HEK293 (cell line): ENCODE results near the gene RACGAP1.
A peak's percentile ranks its signal among the peaks of the same experiment; 100 is the strongest.

Source experiments
- CTCF ChIA-PET: fragments of 350-600 bp; formaldehyde crosslinking; extraction: SDS; loops from one replicate; lab custom pipeline; 2021; ENCODE audit warnings: antibody characterized with exemption; lab: Yijun Ruan, JAX
- POLR2A ChIA-PET: fragments of 300-600 bp; formaldehyde crosslinking; extraction: SDS; loops from one replicate; lab custom pipeline; 2020; ENCODE audit warnings: antibody characterized with exemption, inconsistent platforms; lab: Yijun Ruan, JAX
- H3K27ac ChIP-seq: fragments of 200-500 bp; sonication (Bioruptor generic); 2 replicates; pipeline ENCODE4 v1.5.1; 2014; ENCODE audit warnings: low read depth, low read length, control low read depth, inconsistent platforms; ENCODE audit errors: extremely low read depth
- H3K36me3 ChIP-seq, 2 experiments: fragments of 200-500 bp in 1 of 2; sonication (Bioruptor generic) in 1 of 2; 1 replicate in 1 of 2; 2 replicates in 1 of 2; pipeline ENCODE4 v1.5.1; 2014 to 2017; ENCODE audit warnings: inconsistent platforms in 2 of 2, low read length in 2 of 2; ENCODE audit not compliant: control insufficient read depth in 2 of 2, insufficient read depth in 1 of 2
- H3K4me1 ChIP-seq: fragments of 200-500 bp; sonication (Bioruptor generic); 2 replicates; pipeline ENCODE4 v1.5.1; 2014; ENCODE audit warnings: mild to moderate bottlenecking, low read length, inconsistent platforms; ENCODE audit not compliant: control insufficient read depth, insufficient read depth
- H3K4me3 ChIP-seq: 2 replicates; pipeline ENCODE4 v1.5.1; 2011; ENCODE audit warnings: low read depth, mild to moderate bottlenecking, control low read depth, low read length, moderate library complexity
- H3K9me3 ChIP-seq: fragments of 200-500 bp; sonication (Bioruptor generic); 2 replicates; pipeline ENCODE4 v1.5.1; 2014; ENCODE audit warnings: low read depth, low read length, inconsistent platforms; ENCODE audit not compliant: control insufficient read depth, insufficient read depth
- HOXC10 ChIP-seq: sonication (generic); formaldehyde crosslinking; IDR thresholded peaks from 2 replicates; pipeline ENCODE4 v1.8.1; 2023; ENCODE audit warnings: mild to moderate bottlenecking, missing genetic modification reagents
- IKZF3 ChIP-seq: fragments of 450-650 bp; IDR thresholded peaks from 2 replicates; pipeline ENCODE4 v1.5.0; 2018; ENCODE audit warnings: missing biosample characterization, mild to moderate bottlenecking, missing genetic modification characterization, moderate library complexity
- KLF16 ChIP-seq: fragments of 450-650 bp; formaldehyde crosslinking; IDR thresholded peaks from 2 replicates; pipeline ENCODE4 v1.5.1; 2017; ENCODE audit warnings: missing biosample characterization, missing genetic modification characterization
- SP7 ChIP-seq: fragments of 450-650 bp; formaldehyde crosslinking; IDR thresholded peaks from 2 replicates; pipeline ENCODE4 v1.5.1; 2016; ENCODE audit warnings: missing biosample characterization, missing genetic modification characterization
- TCF7L2 ChIP-seq: IDR thresholded peaks from 2 replicates; pipeline ENCODE4 v1.6.1; 2011; ENCODE audit warnings: low read depth, mild to moderate bottlenecking, inconsistent platforms, low read length, moderate library complexity, borderline replicate concordance
- ZEB2 ChIP-seq: fragments of 450-650 bp; formaldehyde crosslinking; IDR thresholded peaks from 2 replicates; pipeline ENCODE4 v1.5.1; 2016; ENCODE audit warnings: missing biosample characterization, missing genetic modification characterization
- ZNF155 ChIP-seq: fragments of 450-650 bp; formaldehyde crosslinking; IDR thresholded peaks from 2 replicates; pipeline ENCODE4 v1.5.1; 2016; ENCODE audit warnings: missing biosample characterization, missing genetic modification characterization
- ZNF350 ChIP-seq: fragments of 450-650 bp; formaldehyde crosslinking; IDR thresholded peaks from 2 replicates; pipeline ENCODE4 v1.5.0; 2017; ENCODE audit warnings: missing biosample characterization, mild to moderate bottlenecking, missing genetic modification characterization
- ZNF473 ChIP-seq: fragments of 450-650 bp; formaldehyde crosslinking; IDR thresholded peaks from 2 replicates; pipeline ENCODE4 v1.5.1; 2017; ENCODE audit warnings: missing biosample characterization, missing genetic modification characterization
- ZNF558 ChIP-seq: fragments of 450-650 bp; formaldehyde crosslinking; IDR thresholded peaks from 2 replicates; pipeline ENCODE4 v1.5.1; 2016; ENCODE audit warnings: missing biosample characterization, missing genetic modification characterization
- ZNF610 ChIP-seq: fragments of 450-650 bp; formaldehyde crosslinking; IDR thresholded peaks from 2 replicates; pipeline ENCODE4 v1.5.1; 2016; ENCODE audit warnings: missing biosample characterization, missing genetic modification characterization, borderline replicate concordance
- ZNF654 ChIP-seq: fragments of 450-650 bp; formaldehyde crosslinking; IDR thresholded peaks from 2 replicates; pipeline ENCODE4 v1.5.1; 2016; ENCODE audit warnings: low read depth, missing biosample characterization, missing genetic modification characterization
- ZNF677 ChIP-seq: fragments of 450-650 bp; IDR thresholded peaks from 2 replicates; pipeline ENCODE4 v1.5.0; 2018; ENCODE audit warnings: missing biosample characterization, mild to moderate bottlenecking, missing genetic modification characterization, moderate library complexity
- TF ChIP-seq, protein P1 (sequence below): fragments of 450-650 bp; formaldehyde crosslinking; IDR thresholded peaks from 2 replicates; pipeline ENCODE4 v1.5.1; 2016; ENCODE audit warnings: missing biosample characterization, missing genetic modification characterization
- TF ChIP-seq, protein P2 (sequence below): fragments of 450-650 bp; formaldehyde crosslinking; IDR thresholded peaks from 2 replicates; pipeline ENCODE4 v1.5.1; 2016; ENCODE audit warnings: missing biosample characterization, missing genetic modification characterization, borderline replicate concordance
- TF ChIP-seq, protein P3 (sequence below): fragments of 450-650 bp; formaldehyde crosslinking; conservative IDR thresholded peaks from 2 replicates; pipeline ENCODE4 v1.5.1; 2016; ENCODE audit warnings: low read depth, missing biosample characterization, missing genetic modification characterization
- TF ChIP-seq, protein P4 (sequence below): fragments of 450-650 bp; IDR thresholded peaks from 2 replicates; pipeline ENCODE4 v1.5.1; 2018; ENCODE audit warnings: missing biosample characterization, mild to moderate bottlenecking, missing genetic modification characterization

The RACGAP1 gene

DNA sequence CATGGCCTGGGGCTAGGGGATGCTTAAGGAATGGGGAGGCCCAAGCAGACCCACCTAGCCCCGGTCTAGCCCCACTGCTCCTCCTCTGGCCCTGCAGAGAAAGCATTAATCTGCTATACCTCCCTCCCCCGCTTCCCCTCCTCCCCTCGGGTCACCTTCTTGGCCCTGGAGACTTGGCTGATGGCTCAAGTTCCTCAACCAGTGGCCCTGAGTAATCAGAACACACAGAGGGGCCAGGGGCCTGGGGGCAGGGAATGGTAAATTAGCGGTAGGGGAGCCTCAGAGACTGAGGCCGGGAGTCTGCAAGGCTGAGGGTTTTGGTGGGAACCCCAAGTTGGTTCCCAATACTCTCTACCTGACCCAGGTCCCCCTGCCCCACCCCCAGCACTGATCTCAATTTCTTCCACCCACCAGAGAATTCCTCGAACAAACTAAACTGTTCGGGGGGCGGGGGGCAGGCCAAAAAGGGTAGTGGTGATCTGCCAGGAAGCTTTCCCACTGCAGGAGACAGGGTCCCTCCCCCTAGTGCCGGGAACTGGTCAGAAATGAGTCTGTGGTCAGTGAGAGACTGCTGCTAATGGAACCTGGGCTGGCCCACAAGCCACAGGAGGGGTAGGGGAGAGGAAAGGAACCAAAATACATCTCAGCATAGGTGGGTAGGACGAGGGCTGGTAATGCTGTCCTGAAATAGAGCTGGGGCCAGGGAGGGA is 47.1 kb upstream of the RACGAP1 start:
- TF ChIP-seq, protein P1, sequence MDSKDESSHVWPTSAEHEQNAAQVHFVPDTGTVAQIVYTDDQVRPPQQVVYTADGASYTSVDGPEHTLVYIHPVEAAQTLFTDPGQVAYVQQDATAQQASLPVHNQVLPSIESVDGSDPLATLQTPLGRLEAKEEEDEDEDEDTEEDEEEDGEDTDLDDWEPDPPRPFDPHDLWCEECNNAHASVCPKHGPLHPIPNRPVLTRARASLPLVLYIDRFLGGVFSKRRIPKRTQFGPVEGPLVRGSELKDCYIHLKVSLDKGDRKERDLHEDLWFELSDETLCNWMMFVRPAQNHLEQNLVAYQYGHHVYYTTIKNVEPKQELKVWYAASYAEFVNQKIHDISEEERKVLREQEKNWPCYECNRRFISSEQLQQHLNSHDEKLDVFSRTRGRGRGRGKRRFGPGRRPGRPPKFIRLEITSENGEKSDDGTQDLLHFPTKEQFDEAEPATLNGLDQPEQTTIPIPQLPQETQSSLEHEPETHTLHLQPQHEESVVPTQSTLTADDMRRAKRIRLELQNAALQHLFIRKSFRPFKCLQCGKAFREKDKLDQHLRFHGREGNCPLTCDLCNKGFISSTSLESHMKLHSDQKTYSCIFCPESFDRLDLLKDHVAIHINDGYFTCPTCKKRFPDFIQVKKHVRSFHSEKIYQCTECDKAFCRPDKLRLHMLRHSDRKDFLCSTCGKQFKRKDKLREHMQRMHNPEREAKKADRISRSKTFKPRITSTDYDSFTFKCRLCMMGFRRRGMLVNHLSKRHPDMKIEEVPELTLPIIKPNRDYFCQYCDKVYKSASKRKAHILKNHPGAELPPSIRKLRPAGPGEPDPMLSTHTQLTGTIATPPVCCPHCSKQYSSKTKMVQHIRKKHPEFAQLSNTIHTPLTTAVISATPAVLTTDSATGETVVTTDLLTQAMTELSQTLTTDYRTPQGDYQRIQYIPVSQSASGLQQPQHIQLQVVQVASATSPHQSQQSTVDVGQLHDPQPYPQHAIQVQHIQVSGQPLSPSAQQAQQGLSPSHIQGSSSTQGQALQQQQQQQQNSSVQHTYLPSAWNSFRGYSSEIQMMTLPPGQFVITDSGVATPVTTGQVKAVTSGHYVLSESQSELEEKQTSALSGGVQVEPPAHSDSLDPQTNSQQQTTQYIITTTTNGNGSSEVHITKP (tag by site-specific recombination), result peak; percentile 49; the same call in 1 of the 2 replicates
- TF ChIP-seq TCF7L2, result no peak
- TF ChIP-seq, all 188 proteins: peak for 1
- no peaks in the 10 kb centered on the region for H3K9me3 ChIP-seq
- peaks cover 0 to 5% of the 10 kb centered on the region in 2 experiments; a peak in 1 of 3 replicates for H3K36me3 ChIP-seq
- H3K27ac ChIP-seq, result no peak overlapping the region
- POLR2A ChIA-PET, result no interaction called here
- H3K4me1 ChIP-seq, result no peaks in the 10 kb centered on the region
- CTCF ChIA-PET, result interaction anchor here (0.7 to 7.9 kb wide), 9 partner anchors 14 to 242 kb away, joined by 3 to 145 read pairs (median 4); no protein-coding TSS in a partner anchor
- H3K4me3 ChIP-seq, result no peak overlapping the region

DNA sequence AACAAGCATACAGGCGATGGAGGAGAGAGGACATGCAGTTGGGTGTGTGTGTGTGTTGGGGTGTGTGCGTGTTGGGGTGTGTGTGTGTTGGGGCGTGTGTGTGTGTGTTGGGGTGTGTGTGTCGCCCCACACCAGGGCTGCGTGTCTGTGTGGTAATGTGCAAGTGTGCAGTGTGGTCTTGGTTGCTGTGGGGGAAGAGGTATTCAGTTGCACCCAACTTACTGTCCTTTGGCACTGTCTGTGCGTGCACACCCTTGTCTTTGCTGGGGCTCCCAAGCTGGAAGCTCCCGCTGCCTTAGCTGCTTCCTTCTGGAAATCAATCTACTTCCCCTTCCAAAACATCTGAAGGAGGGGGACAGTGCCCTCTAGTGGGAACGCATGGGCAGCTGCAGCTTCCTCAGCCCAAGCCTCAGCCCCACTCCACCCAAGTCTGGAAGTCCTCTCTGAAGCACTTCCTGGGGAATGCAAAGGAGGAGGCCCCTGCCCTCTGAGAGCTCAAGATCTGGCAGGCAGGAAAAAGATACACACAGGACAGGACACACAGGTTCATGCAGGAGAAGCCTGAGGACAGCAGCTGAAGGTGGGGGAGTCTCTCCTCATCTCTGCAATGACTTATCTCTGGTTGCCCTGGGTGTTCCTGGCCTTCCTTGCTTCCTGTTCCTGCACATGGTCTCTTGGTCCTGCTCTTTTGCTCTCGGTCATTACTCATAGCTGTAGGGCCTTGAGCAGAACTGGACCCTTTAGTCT is 45.2 kb upstream of the RACGAP1 start:
- POLR2A ChIA-PET, result interaction anchor here (0.6 to 1.9 kb wide), 6 partner anchors 14 to 203 kb away, joined by 3 to 9 read pairs (median 4); partner anchors contain the start of gene SMARCD1
- H3K27ac ChIP-seq, result no peak overlapping the region
- H3K9me3 ChIP-seq, result no peaks in the 10 kb centered on the region
- no peaks in the 10 kb centered on the region for H3K4me1 ChIP-seq
- CTCF ChIA-PET, result interaction anchor here (0.5 to 7.9 kb wide), 54 partner anchors 9 to 1383 kb away, joined by 3 to 145 read pairs (median 5); partner anchors contain the start of genes RACGAP1 and SMARCD1
- peaks cover 0 to 14% of the 10 kb centered on the region in 2 experiments; a peak in 1 of 3 replicates for H3K36me3 ChIP-seq
- H3K4me3 ChIP-seq, result no peak overlapping the region
- no peak for TF ChIP-seq HOXC10
- no peak for TF ChIP-seq ZNF677 (tag by site-specific recombination)
- TF ChIP-seq, protein P2, sequence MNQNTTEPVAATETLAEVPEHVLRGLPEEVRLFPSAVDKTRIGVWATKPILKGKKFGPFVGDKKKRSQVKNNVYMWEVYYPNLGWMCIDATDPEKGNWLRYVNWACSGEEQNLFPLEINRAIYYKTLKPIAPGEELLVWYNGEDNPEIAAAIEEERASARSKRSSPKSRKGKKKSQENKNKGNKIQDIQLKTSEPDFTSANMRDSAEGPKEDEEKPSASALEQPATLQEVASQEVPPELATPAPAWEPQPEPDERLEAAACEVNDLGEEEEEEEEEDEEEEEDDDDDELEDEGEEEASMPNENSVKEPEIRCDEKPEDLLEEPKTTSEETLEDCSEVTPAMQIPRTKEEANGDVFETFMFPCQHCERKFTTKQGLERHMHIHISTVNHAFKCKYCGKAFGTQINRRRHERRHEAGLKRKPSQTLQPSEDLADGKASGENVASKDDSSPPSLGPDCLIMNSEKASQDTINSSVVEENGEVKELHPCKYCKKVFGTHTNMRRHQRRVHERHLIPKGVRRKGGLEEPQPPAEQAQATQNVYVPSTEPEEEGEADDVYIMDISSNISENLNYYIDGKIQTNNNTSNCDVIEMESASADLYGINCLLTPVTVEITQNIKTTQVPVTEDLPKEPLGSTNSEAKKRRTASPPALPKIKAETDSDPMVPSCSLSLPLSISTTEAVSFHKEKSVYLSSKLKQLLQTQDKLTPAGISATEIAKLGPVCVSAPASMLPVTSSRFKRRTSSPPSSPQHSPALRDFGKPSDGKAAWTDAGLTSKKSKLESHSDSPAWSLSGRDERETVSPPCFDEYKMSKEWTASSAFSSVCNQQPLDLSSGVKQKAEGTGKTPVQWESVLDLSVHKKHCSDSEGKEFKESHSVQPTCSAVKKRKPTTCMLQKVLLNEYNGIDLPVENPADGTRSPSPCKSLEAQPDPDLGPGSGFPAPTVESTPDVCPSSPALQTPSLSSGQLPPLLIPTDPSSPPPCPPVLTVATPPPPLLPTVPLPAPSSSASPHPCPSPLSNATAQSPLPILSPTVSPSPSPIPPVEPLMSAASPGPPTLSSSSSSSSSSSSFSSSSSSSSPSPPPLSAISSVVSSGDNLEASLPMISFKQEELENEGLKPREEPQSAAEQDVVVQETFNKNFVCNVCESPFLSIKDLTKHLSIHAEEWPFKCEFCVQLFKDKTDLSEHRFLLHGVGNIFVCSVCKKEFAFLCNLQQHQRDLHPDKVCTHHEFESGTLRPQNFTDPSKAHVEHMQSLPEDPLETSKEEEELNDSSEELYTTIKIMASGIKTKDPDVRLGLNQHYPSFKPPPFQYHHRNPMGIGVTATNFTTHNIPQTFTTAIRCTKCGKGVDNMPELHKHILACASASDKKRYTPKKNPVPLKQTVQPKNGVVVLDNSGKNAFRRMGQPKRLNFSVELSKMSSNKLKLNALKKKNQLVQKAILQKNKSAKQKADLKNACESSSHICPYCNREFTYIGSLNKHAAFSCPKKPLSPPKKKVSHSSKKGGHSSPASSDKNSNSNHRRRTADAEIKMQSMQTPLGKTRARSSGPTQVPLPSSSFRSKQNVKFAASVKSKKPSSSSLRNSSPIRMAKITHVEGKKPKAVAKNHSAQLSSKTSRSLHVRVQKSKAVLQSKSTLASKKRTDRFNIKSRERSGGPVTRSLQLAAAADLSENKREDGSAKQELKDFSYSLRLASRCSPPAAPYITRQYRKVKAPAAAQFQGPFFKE (tag by site-specific recombination), result no peak
- no peak for TF ChIP-seq ZNF473 (tag by site-specific recombination)
- TF ChIP-seq, protein P3, sequence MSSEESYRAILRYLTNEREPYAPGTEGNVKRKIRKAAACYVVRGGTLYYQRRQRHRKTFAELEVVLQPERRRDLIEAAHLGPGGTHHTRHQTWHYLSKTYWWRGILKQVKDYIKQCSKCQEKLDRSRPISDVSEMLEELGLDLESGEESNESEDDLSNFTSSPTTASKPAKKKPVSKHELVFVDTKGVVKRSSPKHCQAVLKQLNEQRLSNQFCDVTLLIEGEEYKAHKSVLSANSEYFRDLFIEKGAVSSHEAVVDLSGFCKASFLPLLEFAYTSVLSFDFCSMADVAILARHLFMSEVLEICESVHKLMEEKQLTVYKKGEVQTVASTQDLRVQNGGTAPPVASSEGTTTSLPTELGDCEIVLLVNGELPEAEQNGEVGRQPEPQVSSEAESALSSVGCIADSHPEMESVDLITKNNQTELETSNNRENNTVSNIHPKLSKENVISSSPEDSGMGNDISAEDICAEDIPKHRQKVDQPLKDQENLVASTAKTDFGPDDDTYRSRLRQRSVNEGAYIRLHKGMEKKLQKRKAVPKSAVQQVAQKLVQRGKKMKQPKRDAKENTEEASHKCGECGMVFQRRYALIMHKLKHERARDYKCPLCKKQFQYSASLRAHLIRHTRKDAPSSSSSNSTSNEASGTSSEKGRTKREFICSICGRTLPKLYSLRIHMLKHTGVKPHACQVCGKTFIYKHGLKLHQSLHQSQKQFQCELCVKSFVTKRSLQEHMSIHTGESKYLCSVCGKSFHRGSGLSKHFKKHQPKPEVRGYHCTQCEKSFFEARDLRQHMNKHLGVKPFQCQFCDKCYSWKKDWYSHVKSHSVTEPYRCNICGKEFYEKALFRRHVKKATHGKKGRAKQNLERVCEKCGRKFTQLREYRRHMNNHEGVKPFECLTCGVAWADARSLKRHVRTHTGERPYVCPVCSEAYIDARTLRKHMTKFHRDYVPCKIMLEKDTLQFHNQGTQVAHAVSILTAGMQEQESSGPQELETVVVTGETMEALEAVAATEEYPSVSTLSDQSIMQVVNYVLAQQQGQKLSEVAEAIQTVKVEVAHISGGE (tag by site-specific recombination), result peak; percentile 93
- peak; percentile 96 for TF ChIP-seq IKZF3 (tag by site-specific recombination)
- TF ChIP-seq, protein P4, sequence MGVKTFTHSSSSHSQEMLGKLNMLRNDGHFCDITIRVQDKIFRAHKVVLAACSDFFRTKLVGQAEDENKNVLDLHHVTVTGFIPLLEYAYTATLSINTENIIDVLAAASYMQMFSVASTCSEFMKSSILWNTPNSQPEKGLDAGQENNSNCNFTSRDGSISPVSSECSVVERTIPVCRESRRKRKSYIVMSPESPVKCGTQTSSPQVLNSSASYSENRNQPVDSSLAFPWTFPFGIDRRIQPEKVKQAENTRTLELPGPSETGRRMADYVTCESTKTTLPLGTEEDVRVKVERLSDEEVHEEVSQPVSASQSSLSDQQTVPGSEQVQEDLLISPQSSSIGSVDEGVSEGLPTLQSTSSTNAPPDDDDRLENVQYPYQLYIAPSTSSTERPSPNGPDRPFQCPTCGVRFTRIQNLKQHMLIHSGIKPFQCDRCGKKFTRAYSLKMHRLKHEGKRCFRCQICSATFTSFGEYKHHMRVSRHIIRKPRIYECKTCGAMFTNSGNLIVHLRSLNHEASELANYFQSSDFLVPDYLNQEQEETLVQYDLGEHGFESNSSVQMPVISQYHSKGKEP (tag by site-specific recombination), result no peak
- TF ChIP-seq SP7, result 0 out of 2 replicates have a peak, but pooled peaks have one; percentile 44
- TF ChIP-seq KLF16 (tag by site-specific recombination), result no peak
- no peak for TF ChIP-seq ZNF350
- TF ChIP-seq ZNF610, result no peak
- no peak for TF ChIP-seq ZEB2 (tag by site-specific recombination)
- TF ChIP-seq ZNF654, result peak; percentile 91
- no peak for TF ChIP-seq ZNF558 (tag by site-specific recombination)
- TF ChIP-seq ZNF155 (tag by site-specific recombination), result no peak
